ENCODE data around the gene ALDOB. TPM values are rescaled to one million over a fixed set of nuclear protein-coding genes. Genes with fewer than 3 reads are reported as not detected.

The ALDOB gene
- 0.16 TPM in 1 of 2 replicates, not detected in the other for total RNA-seq (2014; rRNA removed; shearing (Covaris generic))

- no peak for DNase-seq (ENCODE audit: low spot score)
Observed at GRCh38 chr9:101435601-101436079, at the start of gene ALDOB. ALDOB (minus strand) TSS chr9:101435774; CDS start chr9:101430887, 4,887 bp downstream.

GRCh38 chr9:101484046-101484445, 48.5 kb upstream of the ALDOB start:
- DNase-seq (ENCODE audit: low spot score), result no peak

- no peak for DNase-seq (ENCODE audit: low spot score)
Observed at GRCh38 chr9:101481261-101481660, 45.7 kb upstream of the ALDOB start.

DNA sequence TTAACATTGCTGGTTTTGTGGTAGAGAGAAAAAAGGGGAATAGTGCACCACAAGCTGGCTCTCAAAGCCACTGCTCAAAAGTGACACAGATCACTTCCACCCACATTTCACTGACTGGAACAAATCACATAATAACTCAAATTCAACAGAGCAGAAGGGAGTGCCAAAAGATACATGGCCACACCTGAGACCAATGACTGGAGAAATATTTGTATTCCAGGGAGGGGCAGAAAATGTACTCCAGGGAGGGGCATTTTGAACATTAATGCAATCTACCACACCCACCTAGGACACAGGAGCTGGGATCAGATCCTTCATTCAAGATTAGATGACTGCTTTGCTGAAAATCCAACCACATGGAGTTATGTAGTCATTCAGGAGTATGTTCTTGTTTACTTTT, 44.8 kb upstream of the ALDOB start:
- DNase-seq (ENCODE audit: low spot score), result no peak

DNA sequence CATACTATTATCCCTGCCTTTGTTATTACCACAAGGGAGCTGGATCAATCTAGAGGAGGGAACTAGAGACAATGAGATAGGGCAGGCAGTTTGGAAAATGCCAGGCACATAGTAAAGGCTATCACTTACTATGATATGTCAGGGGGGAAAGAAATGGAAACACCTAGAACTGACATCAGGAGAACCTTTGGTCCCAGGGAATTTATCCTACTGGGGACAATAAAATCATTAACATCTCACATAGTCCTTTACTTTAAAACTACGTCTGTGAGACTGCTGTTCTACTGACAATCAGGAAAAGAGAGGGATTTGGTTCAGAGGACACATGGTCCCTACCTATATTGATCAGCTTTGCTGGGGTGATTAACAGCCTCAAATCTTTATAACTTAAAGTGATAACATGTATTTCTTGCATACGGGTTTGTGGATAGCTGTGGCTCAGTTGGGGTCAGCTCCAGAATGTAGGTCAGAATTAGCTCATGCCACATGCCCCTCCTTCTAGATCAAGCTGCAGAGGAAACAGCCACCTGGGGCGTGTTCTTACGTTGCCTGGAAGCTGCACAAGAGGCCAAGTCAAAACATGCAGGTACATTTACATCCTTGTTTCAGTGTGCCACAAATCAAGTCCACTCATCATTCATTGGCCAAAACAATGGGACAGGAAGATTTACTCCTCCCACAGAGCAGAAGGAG, 43.9 kb upstream of the ALDOB start:
- no peak for DNase-seq (ENCODE audit: low spot score)

GRCh38 chr9:101478906-101479305, 43.3 kb upstream of the ALDOB start:
- DNase-seq (ENCODE audit: low spot score), result no peak

DNA sequence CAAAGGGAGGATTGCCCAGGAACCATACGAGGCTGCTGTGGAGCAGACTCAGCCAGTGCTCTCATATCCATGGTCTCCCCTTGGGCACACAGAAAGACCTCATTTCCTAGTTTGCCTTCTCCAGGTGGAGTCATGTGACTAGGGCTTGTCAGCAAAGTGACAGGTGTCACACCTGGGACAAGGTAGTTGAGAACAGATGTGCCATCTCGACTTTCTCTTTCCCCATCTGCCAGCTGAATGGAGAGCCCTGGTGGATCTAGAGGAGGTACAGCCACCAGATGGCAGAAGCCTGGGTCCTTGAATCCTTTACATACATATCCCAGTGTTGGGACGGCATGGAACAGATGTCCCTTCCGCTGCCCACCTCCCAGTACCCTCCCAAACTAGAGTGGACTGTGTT, 42.9 kb upstream of the ALDOB start:
- DNase-seq (ENCODE audit: low spot score), result no peak

- no peak for DNase-seq (ENCODE audit: low spot score)
Observed at GRCh38 chr9:101477736-101478135, 42.2 kb upstream of the ALDOB start.

- no peak for DNase-seq (ENCODE audit: low spot score)
Observed at GRCh38 chr9:101477214-101477613, 41.6 kb upstream of the ALDOB start.

DNA sequence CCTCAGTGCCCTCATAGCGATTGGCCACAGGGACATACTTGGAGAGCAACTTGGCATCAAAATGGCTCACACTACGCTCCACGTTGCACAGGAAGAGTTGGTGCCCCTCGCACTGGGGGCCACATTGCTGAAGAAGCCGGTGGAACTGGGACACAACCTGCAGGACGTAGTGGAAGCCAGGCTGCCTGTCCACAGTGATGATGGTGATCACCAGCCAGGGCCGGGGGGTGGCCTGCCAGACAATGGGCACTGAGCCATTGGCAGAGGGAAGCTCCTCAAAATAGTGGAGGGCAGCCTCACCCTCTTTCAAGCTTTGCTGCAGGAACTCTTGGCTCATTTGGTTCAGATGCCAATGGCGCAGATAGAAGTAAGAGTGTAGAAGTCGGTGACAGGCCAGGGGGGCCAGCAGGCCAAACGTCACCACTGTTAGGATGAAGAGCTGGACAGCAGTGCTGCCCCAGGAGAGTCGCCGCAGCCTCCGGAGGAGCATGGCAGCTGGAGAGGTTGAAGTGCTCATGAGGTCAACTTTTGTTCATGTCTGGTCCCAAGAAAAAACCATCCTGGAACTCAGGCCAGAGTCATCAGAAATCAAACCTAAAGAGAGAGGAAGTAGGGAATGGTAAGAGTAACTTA, 41.1 kb upstream of the ALDOB start:
- DNase-seq (ENCODE audit: low spot score), result no peak

- DNase-seq (ENCODE audit: low spot score), result no peak
Observed at GRCh38 chr9:101472891-101473290, 37.3 kb upstream of the ALDOB start.

- DNase-seq (ENCODE audit: low spot score), result no peak
Observed at GRCh38 chr9:101470929-101471328, 35.4 kb upstream of the ALDOB start.

GRCh38 chr9:101470021-101470420, 34.4 kb upstream of the ALDOB start:
- no peak for DNase-seq (ENCODE audit: low spot score)

GRCh38 chr9:101469026-101469425, 33.5 kb upstream of the ALDOB start:
- no peak for DNase-seq (ENCODE audit: low spot score)

DNA sequence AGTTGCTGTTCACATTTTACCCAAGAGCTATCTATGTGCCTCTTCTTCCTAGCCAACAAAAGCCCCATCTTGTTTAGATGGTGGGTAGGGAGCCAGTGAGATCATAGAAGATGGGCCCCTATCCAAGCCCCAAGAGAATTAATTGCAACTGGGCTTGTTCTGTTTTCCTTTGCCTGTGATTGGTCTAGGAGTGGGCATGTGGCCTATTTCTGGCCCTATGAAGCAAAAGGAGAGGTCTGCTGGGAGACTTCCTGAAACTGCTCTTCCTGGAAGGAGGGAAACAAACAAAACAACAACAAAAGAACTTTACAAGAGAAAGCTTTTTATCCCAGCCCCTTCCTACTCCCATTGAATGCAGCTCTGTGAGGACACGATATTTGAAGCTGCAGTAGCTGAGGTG, 32.5 kb upstream of the ALDOB start:
- no peak for DNase-seq (ENCODE audit: low spot score)

GRCh38 chr9:101467690-101468089, 32.1 kb upstream of the ALDOB start:
- DNase-seq (ENCODE audit: low spot score), result no peak

GRCh38 chr9:101466863-101467262, 31.3 kb upstream of the ALDOB start:
- DNase-seq (ENCODE audit: low spot score), result no peak

DNA sequence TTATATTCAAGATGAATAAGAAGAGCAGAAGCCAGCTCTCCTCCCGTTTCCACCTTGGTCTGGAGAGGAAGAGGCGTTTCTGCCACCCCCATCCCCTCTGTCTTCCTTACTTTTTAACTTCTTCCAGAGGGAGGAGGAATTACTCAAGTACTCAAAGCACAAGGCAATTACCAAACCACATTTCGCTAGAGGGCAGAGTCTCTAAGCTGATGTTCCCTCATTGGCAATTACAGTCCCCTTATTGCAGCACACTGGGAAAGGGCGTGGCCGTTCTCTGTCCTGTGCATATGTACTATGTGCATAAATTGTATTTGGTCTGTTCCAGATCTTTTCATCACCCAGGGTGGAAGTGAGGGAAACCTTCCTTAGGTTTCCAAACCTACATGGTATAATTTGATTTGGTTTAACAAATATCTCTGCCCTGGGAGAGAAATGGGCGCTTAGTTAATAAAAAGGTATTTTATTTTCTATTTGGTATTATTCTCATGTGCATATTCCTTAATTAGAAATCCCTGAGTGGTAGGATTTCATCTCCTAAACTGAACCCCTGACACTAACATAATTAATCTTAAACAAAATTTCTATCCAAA, 29.8 kb upstream of the ALDOB start:
- DNase-seq (ENCODE audit: low spot score), result peak; percentile 68

DNA sequence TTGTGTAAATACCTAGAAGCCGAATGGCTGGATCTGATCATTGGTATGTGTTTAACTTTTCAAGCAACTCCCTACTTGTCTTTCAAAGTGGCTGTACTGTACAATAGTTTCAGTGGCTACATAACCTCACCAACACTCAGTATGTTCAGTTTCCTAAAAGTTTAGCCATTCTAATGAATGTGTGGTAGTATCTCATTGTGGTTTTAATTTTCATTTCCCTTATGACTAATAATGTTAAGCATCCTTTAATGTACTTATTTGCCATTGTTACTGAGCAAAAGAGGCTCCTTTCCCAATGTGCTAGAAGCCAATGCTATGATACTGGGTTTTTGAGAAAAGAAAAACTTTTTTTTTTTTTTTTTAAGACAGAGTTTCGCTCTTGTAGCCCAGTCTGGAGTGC, 27.8 kb upstream of the ALDOB start:
- no peak for DNase-seq (ENCODE audit: low spot score)

DNA sequence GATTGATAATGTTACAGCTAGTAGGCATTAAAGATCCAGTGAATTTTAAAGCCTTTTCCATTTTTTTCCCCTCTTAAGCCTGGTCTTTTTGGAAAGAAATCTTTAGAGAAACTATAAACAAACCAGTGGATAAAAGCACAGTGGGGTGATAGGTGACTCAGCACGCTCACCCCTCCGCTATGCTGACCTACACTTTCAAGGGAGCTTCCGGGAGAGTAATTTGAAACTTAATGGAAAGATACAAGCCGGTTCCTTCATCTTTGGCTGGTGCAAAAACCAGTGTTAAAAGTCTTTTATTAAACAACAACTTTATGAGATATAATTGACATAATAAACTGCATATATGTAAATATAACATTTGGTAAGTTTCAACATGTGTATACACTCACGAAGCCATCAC, 27.0 kb upstream of the ALDOB start:
- DNase-seq (ENCODE audit: low spot score), result no peak

DNA sequence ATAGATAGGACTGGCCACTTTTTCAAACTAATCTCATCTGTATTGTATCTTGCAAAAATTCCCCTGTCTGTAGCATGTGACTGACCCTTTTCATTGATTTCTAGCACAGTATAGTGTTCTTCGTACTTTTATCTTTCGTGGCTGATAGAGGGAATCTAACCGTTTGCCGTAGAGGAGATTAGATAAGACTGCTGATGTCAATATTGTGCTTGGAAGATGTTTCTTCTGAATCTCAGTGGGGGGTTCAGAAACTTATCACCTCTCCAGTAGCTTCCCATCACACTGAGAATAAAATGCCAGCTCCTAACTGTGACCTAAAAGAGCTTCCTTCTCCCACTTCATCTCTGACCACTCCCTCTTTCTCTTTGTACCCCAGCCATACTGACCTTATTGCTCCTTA, 25.4 kb upstream of the ALDOB start:
- no peak for DNase-seq (ENCODE audit: low spot score)

DNA sequence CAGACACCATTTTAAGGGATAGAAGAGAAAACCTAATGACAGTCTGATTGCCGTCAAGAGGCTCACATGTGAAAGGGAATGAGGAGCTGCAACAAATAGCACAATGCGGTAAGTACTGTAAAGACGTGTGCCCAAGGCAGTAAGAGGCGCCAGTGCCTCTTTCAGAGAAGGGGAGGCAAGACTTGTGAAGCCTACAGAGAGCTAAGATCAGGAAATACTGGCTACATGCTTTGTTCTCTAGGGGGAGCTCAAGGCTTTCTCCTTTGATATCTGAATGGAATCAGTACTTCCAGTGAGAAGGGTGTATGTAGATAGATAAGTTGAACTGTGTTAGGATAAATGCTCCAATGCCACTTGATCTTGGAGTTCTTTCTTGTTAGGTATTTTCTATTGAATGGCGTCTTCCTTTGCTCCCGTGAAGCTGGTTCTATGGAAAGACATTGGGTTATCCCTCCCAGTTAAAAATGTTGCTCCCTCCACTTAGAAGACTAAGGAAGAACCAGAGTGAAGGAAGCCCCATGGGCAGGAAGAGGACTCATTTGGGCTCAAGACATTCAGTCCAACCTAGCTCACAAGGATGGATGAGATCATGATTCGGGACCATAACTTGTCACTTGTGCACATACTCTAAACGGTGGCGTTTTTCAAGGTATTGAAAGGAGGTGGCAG, 23.5 kb upstream of the ALDOB start:
- peak; percentile 80 for DNase-seq (ENCODE audit: low spot score)
